GM19455 (cell line): ENCODE data around the gene KIF20B.
A peak's percentile ranks its signal among the peaks of the same experiment; 100 is the strongest.

ENCODE experiments used
- ATAC-seq: cut with Tn5 transposase; IDR thresholded peaks from one replicate; pipeline ENCODE4 v1.9.1; 2021; ENCODE audit not compliant: unreplicated experiment

KIF20B gene

DNA sequence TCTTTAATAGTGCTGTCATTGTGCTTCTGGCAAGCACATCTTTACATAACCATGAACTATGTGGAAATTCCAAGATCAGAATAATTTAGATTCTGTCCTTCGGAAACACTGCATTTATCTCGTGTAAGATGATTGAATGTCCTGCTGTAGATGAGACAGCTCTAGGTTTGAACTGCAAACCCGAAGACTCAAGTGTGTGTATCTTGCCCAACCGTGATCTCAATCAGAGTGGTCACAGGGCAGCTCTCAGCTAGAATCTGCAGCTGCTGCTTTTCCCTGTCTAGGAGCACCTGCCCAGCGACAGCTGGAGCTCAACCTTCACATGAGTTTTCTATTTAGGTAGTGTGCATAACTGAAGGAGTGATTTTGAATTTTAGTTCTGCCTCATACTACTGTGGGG is 17.5 kb upstream of the KIF20B start:
- no peak for ATAC-seq

DNA sequence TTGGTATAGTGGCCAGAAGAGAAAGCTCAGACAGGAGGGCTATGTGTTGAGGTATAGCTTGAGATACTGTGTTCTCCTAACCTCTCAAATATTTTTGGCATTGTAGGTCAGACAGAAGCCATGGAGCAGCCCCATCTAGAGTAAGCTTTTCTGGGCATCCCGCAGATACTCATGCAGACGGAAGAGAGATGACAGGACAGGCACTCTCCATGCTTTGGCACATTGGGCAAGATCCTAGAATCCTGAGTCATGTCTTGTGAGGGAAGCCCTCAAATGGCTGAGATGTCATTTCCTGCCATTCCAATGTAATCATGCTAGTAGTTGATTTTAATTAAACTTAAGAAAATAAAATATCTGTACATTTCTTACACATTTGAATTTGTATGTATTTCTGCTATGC is 16.8 kb upstream of the KIF20B start:
- ATAC-seq: no peak

DNA sequence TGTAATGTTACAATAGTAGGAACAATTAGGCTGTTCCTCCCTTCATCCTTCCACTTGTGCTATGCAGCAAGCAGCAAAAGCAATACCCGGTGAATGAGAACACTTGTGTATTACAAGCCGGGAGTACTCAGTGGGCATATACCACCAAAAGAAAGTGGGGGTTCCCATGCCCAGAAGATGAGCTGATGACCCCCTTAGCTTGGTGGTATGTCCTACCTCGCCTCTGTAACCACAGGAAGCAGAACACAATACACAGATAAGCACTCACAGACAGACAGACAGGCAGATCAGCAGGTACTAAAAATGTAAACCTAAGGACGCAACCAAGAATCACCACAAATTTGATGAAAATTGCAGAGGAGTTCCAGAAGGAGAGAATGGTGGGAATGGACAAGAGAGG is 15.5 kb upstream of the KIF20B start:
- ATAC-seq: no peak

DNA sequence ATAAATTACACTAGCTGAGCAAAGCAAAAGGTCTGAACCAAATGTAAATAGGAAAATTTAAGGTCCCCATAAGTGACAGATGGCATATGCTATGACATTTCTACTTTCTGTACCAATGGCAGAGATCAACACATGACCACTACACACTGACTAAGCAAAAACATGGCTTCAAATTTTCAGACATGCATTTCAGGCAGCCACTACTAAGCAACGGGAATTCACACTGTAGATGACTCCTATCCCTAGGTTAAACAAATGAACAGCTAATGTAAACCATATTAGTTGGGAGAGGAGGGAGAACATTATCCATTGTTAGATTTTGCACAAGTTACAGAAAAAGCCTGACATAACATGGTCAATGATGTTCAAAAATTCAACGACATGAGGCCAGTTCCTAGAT is 11.4 kb upstream of the KIF20B start:
- ATAC-seq: no peak

DNA sequence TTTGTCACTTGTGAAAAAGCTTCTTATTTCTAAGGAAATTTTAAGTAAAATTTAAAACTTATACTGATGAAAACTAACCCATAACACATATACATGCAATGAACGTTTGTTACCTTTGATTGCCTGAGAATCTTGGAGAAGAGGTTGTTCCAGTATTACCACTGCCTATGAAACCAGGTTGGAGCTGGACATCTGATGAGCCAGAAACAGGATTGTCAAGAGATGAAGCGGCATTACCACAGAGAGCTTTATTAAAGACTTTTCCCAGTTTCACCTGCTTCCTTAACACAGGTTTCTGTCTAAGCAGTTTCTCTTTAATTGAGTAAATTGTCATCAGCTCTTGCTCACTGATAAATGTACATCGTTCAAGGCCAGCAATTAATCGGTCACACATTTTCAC is 9.0 kb upstream of the KIF20B start:
- no peak for ATAC-seq

DNA sequence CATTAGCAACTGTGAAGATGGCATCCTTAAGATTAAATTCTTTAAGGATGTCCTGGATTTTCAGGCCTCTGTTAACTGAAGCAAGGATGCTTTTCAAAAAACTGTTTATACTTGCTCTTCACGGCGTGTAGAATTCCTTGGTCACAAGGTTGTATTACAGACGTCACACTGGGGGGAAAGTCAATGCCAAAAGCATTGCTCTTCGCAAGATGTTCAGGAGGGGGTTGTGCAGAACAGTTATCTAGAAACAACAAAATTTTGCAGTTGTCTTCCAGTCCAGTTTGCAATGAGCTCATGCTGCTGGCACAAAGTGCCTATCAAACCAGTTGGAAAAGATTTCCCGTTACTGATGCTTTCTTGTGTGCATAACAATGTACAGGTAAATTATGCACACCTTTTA is 8.2 kb upstream of the KIF20B start:
- no peak for ATAC-seq

DNA sequence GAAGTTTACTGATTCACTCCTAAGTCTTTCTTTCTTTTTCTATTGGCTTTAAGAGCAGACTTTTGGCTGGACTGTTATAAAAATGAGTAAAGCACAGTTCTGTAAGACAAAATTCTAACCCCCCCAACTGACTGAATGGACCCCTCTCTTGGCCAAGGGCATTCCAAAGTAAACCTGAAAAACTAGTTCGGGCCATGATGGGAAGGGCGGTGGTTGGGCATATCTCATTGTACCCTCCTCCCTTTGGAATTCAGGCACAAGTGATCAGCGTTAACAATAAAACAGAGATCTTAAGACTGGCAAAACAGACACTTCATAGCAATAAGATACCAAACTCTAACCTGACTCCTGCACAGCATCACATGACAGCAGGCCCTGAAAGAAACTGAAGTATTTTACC is 6.1 kb upstream of the KIF20B start:
- no peak for ATAC-seq

DNA sequence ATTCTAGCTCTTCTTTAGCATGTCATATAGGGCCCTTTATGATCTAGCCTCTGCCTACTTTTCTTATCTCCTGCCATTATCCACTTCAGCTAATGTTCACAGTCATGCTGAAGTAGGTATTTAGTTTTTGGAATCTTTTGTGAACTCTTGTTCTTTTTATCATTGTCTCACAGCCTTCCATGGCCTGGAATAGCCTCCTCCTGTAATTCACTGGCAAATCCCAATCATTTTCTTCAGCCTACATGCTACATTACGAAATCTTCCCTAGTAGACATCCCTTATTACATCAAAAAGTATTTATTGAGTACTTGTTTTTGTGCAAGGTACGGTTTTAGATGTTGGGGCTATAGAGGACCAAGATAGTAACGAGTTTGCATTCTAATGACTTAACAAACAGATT is 3.4 kb upstream of the KIF20B start:
- ATAC-seq: no peak

DNA sequence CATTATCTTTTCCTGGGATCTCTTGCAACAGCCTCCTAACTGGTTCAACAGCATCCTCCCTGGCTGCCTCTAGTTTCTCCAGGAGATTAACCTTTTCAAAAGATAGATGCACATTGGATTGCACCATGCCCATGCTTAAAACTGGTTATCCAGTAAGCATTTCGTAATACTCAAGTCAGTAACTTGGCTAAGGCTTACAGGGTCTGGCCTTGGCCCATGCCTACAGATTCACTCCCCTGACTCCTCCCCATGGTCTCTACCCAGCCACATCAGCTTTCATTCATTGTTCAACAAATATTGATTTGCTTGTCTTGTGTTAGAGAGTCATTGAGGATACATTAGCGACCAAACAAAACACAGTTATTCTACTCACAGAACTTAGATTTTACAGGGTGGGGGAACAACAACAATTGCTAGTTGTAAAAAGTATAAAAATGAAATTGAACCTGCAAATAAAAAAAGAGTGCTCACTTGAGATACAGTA is 1.8 kb upstream of the KIF20B start:
- no peak for ATAC-seq

DNA sequence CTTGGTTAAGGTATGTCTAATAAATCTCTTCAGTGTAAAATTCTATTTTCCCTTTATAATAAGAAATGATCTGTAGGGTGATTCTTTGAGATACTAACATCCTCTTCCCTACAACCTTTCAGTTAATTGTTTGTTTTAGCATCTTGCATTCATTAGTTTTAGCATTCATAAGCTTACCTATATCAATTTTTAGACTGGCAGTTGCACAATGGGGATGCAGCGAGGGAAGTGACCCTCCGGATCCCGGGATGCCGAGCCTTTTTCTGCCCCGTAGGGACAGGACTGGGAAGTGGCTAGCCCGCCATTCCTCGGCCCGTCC is 508 bp upstream of the KIF20B start:
- ATAC-seq: no peak

DNA sequence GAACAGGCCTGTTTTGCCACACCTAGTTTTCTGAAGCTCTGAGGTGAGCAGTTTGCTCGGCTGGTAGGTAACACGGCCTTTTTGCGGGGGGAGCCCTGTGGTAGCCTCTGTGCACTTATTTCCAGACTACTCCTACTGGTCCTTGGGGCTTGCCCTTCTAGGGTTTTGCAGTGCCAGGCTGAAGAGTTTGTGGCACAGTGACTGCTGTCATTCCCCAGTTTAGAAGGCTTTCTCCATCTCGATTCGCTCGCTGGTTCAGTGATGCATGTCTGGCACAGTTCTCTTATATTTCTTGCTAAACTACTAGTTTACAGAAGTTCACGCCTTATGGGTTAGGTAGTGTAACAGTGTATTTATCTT is 711 bp downstream of the KIF20B start:
- no peak for ATAC-seq

DNA sequence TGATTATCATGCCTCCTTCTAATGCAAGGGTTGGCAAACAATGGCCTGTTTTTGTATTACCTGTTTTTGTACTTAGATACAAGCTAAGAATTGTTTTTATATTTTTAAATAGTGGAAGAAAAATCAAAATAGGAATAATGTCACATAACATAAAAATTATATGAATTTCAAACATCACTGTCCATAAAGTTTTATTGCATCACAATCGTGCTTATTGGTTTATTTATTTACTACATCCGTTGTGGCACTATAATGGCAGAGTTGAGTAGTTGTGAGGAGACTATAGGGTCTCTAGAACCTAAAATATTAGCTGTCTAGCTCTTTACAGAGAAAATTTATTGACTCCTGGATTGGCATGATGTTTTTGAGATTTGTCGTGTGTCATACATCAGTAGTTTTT is 4.1 kb downstream of the KIF20B start:
- ATAC-seq: no peak

DNA sequence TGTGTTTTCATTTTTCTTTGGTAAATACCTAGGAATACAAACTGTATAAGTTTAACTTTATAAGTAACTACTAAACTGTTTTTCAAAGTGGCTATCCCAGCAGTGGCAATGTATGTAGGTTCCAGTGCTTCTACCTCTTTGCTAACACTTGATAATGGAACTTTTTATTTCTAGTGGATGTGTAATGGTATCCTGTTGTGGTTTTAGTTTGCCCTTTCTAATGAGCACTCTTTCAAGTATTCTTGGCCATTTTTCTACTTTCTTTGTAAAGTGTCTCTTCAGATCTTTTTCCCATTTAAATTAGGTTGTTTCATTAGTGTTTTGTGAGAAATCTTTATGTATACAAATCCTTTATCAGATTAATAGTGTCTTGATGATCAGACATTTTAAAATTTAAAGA is 4.6 kb downstream of the KIF20B start:
- ATAC-seq: no peak

DNA sequence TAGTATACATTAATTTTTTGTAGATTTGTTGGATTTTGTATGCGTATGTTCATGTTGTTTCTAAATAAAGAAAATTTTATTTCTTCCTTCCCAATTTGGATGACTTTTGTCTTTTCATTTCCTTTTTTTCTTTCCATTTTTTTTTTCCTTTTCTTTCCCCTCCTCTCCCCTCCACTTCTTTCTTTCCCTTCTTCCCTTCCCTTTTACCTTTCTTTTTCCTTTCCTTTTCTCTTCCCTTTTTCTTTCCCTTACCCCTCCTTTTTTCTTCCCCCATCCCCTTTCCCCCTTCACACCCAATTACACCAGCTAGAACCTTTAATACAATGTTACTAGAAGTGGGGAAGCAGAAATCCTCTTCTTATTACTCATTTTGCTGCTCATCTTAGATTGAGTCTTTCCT is 6.0 kb downstream of the KIF20B start:
- ATAC-seq: no peak

DNA sequence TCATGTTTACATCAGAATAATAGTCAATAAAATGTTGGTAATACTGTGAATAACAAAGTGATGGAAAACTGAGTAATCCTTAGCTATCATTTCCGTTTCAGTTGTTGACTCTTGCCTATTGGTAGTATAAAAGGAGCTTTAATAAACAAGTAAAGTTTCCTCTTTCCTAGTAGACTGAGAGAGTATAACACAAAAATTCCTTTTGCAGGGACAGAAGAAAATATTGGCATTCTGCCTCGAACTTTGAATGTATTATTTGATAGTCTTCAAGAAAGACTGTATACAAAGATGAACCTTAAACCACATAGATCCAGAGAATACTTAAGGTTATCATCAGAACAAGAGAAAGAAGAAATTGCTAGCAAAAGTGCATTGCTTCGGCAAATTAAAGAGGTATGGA is 9.4 kb downstream of the KIF20B start:
- ATAC-seq: no peak

DNA sequence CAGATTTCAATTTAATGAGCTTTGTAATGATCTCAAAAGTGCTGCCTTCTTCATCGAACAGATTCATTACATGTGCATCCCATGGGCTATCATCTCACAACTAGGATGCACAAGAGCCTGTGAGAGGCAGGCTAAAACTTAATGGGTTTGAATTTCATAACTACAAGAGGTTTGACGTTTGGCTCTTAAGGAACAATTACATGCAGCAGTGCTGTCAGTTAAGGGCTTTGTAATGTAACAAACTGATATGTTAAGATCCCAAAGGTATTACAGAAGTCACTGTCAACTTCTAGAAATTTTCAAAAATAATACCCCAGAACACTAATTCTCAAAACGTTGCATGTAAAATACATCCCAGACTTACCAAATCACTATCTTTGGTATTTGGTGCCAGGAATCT is 33.2 kb downstream of the KIF20B start:
- no peak for ATAC-seq

DNA sequence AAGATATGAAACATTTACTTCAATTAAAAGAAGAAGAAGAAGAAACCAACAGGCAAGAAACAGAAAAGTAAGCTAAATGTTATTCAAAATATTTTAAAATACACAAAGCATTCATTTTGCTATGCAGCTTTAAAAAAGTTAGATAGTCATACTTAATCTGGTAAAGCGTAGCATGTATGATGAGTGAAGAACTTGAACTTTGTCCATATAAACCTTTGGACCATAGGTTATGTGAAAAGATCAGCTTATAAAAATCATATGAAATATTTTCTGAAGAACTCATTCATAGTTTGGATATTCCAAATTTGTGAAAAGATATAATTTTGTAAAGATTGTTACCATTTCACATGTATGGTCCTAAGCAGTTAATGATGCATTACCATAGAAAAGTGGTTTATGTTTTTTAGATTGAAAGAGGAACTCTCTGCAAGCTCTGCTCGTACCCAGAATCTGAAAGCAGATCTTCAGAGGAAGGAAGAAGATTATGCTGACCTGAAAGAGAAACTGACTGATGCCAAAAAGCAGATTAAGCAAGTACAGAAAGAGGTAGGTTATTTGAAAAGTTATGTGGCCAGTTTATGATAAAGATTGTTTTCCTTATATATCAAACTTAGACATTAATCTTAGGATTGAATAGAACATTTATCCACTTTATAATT is 37.3 kb downstream of the KIF20B start:
- ATAC-seq: peak; percentile 97

DNA sequence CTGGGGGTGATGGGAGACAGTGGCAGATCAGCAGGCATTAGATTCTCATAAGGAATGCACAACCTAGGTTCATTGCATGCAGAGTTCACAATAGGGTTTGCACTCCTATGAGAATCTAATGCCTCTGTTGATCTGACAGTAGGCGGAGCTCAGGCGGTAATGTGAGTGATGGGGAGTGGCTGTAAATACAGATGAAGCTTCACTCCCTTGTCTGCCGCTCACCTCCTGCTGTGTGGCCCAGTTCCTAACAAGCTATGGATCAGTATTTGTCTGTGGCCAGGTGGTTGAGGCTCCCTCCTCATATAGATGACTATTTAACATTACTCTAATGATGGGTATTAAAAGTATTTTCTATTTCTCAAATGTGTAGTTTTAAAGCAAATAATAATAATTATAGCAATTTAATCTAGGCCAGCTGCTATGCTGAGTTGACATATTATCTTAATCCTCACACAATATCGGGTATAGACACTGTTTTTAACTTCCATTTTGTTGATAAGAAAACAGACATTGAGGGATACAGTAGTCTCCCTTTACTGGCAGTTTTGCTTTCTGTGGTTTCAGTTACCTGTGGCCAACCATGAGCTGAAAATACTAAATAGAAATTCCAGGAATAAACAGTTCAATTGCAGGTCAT is 39.9 kb downstream of the KIF20B start:
- no peak for ATAC-seq

DNA sequence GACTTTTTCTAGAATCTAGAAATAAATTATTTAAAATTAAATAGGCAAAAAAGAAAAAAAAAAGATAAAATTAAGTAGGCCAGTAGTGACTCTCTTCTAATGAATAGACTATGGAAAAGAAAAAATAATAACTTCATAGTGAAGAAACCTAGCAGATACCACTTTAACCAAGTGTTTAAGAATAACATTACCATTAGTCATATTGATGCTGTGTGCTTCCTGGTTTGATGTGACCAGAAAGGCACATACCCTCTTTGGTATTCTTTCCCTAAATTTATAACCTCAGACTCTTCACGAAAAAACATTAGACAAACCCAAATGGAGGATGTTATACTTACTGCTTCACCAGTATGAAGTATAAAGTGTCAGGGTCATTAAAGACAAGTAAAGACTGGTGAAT is 42.6 kb downstream of the KIF20B start:
- no peak for ATAC-seq

DNA sequence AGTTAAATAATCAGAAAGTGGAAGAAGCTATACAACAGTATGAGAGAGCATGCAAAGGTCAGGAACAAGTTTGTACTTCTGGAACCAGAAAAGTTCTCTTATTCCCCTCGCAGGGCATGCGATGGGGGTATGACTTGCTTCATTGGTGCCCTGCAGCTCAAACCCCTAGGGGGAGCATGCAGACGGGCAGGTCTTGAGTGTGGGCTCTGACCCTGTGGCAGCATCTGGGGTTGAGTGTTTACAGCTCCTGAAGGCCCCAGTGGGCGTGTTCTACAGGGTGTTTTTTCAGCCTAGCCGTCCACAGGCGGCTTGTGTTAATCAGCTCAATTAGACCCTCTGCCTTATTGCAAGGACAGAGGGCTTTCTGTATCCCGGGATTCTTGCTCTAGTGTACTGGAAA is 44.5 kb downstream of the KIF20B start:
- ATAC-seq: no peak

DNA sequence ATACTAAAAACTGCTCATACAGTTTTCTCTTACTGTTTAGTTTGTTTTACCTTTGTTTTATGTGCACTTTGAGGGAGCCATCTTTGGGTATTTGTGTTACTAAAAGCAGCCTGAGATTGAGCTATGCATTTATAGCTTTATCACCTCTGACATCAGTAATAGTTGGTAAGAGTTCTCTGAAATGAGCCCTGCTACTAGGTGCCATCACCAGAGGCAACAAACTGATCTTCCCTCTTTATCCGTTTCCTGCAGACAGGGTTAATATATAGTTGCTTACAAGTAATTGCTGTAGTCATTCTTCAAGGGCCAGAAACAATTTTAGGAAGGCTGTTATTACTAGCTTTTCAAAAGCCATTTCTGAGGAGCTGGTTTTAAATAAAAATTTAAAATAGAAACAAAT is 49.1 kb downstream of the KIF20B start:
- ATAC-seq: no peak

DNA sequence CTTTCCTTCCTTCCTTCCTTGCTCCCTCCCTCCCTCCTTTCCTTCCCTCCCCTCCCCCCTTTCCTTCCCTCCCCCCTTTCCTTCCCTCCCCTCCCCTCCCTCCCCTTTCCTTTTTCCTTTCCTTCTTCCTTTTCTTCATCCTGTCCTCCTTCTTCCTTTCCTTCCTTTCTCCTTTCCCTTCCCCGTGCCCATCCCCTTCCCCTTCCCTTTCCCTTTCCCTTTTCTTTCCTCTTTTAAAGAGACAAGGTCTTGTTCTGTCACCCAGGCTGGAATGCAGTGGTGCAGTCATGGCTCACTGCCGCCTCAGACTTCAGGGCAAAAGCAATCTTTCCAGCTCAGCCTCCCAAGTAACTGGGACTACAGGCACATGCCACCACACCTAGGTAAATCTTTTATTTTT is 54.0 kb downstream of the KIF20B start:
- ATAC-seq: no peak

DNA sequence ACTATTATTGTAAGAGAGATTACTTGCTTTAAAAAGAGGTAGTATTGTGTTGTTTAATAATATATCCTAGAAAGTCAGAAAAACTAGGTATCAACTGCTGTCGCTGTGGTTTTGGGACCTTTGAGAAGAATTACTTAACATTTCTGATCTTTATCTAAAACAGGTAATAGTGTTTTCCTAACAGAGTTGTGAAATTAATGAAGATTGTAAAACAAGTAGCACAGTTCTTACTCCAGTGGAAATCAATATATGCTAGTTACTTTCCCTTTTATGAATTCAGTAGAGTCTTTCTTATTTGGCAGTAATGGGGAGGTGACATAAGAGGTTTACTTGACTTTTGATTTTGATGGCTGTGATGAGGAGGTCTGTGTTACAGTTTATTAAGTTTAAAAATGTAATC is 58.1 kb downstream of the KIF20B start:
- no peak for ATAC-seq
